D721Med (cell line): Measurements from ENCODE around the gene MYOM1.

ENCODE experiments used
- DNase-seq: peaks from one replicate; pipeline ENCODE4 v3.0.0; 2011; ENCODE audit warnings: low spot score; ENCODE audit not compliant: insufficient read length
- FAIRE-seq: peaks from 2 replicates; lab custom pipeline; 2011; peaks lifted over from hg19 to GRCh38; lab: Jason Lieb, UNC
- TF ChIP-seq, protein P1 (sequence below): IDR thresholded peaks from 2 replicates; pipeline ENCODE4 v1.5.1; 2012; ENCODE audit warnings: mild to moderate bottlenecking, control low read depth; ENCODE audit not compliant: insufficient read depth; ENCODE audit errors: missing control alignments

MYOM1 gene

DNA sequence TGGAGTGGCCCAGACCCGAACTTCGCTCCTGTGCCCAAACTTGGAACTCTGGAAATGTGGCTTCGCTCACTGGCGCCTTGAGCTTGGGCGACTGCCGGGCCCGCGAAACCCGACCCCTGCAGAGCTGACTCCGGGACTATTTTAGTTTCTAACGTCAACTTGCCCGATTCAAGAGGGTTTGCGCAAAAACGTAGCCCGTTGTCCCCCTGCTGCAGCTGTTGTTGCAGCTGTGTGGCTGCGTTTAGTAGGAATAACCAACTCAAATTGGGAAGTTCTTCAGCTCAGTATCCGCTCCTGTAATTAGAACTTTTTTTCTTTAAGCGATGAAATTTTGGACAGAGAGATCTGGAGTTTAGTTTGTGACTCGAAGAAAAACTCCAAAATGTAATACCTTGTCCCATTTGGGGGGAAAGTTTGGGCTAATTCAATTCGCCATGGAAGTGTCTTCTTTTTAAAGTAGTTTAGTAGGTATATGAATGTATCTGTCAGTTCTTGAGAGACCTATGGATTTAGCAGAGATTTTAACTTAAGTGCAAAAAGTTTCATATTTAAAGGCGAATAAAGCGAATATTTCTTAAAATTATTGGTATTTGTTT, 28.4 kb upstream of the MYOM1 start:
- TF ChIP-seq, protein P1, sequence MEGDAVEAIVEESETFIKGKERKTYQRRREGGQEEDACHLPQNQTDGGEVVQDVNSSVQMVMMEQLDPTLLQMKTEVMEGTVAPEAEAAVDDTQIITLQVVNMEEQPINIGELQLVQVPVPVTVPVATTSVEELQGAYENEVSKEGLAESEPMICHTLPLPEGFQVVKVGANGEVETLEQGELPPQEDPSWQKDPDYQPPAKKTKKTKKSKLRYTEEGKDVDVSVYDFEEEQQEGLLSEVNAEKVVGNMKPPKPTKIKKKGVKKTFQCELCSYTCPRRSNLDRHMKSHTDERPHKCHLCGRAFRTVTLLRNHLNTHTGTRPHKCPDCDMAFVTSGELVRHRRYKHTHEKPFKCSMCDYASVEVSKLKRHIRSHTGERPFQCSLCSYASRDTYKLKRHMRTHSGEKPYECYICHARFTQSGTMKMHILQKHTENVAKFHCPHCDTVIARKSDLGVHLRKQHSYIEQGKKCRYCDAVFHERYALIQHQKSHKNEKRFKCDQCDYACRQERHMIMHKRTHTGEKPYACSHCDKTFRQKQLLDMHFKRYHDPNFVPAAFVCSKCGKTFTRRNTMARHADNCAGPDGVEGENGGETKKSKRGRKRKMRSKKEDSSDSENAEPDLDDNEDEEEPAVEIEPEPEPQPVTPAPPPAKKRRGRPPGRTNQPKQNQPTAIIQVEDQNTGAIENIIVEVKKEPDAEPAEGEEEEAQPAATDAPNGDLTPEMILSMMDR, result no peak
- DNase-seq (no peak), FAIRE-seq (no peak)

DNA sequence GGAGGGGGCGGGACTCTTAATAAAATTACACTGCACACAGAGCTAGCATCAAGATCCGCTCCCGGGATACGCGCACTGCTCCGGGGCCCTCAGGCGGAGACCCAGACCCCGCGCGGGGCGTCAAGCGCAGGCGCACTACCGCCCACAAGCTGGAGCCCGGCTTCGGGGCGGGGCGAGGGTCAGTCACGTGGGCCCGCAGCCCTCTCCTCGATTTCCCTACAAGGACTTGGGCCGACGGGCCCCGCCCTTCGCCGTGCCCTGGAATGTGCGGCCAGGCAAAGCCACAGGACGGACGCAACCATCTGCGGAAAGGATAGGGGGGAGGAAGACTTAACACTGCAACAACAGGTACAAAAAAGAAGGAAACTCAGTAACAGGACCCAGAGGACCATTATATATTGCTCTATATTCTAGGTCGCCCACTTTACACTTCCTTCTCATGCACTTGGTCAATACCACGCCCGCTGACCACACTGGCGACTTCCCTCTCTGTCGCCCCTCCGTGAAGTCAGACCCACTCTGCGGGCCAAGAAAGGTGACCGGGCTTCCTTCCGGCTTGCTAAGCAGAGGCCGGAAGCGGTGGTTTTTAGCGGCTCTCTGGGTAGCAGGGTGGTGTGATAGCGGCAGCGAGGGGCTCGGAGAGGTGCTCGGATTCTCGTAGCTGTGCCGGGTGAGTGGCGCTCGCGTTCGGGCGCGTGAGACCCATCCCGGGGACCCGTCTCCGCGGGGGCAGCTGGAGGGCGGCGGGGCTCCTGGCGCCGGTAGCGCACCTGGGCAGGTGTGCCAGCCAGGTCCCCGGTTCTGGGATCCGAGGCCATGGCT, 27.7 kb upstream of the MYOM1 start, which contains the start of gene MYL12A:
Gene MYL12A, plus strand, starts transcription at position 562 of the 822 bp plus-strand sequence. CDS start 5,447 bp downstream, outside the sequence.
- DNase-seq (peak; percentile 82), FAIRE-seq (no peak)
- TF ChIP-seq, protein P1, result no peak

DNA sequence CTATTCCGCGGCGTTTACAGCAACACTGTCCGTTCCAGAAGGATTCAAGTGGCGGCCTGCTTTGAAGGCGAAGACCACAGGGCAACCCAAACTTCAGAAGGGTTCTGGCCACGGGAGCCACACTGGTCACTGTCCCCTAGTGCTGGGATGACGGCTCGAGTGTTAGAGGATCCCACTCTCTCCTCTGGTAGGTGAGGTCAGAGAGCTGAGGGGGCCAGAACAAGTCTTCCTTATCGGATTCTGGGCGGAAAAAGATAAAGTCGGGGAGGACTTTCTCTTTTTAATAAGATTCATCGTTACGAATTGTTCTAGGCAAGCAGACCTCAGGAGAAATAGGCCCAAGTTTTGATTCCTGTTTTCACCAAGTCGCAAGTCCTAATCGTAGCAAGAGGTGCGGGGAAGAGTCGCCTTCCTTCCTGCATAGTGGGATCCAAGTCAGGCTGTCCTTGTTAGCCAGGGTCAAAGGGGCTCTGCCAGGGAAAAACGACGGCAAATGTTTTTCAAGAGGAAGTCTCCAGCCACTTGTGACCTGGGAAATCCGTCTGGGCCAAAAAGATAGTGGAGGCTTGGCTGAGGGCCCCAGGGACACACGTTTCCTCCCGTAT, 27.0 kb upstream of the MYOM1 start:
- DNase-seq, result no peak
- TF ChIP-seq, protein P1, result no peak
- FAIRE-seq, result no peak

DNA sequence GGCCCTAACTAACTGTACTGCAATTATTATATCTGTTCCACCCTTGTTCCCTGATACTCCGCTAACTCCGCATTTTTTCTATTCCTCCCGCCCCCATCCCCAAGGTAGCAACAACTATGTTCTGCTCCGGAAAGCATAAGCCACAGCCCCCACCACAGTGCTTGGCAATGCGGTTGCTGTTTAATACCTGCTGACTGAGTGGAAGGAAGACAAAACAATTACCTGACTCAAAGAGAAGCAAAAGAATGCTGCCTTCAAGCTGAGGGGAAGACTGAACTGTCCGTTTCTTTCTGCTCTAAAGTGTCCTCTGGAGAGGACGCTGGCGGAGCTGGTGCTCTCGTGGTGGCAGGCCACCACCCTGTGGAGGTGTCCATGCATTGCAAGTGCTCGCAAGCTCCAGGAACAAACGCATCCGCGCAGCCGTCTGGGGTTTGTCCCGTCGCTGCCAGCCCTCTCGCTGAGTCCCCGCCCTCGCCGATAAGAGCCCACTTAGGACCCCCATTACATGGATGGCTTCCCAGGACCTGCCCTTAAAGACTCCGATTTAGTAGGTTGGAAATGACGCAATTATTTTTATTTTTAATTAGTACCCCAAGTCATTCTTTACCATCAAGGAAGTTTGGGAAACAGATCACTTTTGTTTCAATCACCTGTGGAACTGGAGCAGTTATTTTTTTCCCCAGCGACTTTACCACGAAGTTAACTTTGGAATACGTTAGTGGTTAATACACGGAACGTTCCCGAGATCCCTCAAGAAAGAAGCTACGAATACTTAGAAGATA, 26.3 kb upstream of the MYOM1 start:
- peak; percentile 21 for FAIRE-seq
- TF ChIP-seq, protein P1, result peak; percentile 98
- DNase-seq, result no peak

DNA sequence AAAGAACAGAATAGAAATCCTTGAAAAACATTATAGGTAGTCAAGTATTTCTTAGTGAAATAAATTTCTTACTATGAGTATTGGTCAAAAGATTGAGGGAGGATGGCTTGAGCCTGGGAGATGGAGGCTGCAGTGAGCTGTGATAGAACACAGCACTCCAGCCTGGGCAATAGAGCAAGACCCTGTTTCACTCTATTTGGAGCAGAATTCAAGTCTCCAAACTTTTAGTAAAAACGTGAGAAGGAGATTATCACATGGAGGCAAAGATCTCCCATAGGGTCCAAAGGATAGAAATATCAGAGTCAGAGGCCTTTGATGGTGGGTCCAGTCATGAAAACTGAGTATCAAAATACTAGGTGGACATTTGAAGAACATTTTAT, 25.4 kb upstream of the MYOM1 start:
- FAIRE-seq, result no peak

DNA sequence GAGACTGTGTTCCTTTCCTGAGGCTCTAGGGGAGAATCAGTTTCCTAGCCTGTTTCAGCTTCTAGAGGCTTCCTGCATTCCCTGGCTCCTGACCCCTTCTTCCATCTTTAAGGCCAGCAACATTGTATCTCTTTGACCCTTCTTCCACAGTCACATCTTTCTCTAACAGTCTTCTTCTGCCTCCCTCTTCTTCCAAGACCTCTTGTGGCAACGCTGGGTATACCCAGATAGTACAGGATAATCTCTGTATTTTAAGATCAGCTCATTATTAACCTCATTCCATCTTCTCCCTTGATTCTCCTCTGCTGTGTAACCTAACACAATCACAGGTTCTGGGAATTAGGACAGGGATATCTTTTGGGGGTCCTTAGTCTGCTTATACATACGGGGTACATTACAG, 19.0 kb upstream of the MYOM1 start:
- FAIRE-seq, result no peak
- DNase-seq, result no peak
- TF ChIP-seq, protein P1, result no peak

More for the DNA sequence above, 25.4 kb upstream of the MYOM1 start:
- DNase-seq, result no peak
- TF ChIP-seq, protein P1, result no peak
